HG03097 (cell line): Measurements from ENCODE around the gene THBS4.
"Not testable (repeated sequence)": the region's sequence is repeated elsewhere in the genome, so short reads cannot be mapped to it uniquely, and the experiment has no call there.

Experiments
- ATAC-seq: cut with Tn5 transposase; IDR thresholded peaks from one replicate; pipeline ENCODE4 v1.9.1; 2021; ENCODE audit not compliant: unreplicated experiment, low FRiP score

The THBS4 gene

GRCh38 chr5:80072103-80073073 lies 37.2 kb downstream of the THBS4 start:
- no peak for ATAC-seq

- ATAC-seq, result no peak
Measured at GRCh38 chr5:80076131-80077050, 41.2 kb downstream of the THBS4 start.

- ATAC-seq, result no peak
Measured at GRCh38 chr5:80077051-80077714, 42.0 kb downstream of the THBS4 start.

GRCh38 chr5:80078921-80079320 lies 43.8 kb downstream of the THBS4 start:
- ATAC-seq, result no peak

GRCh38 chr5:80082281-80082680 lies 47.1 kb downstream of the THBS4 start:
- no peak for ATAC-seq

- no peak for ATAC-seq
Measured at GRCh38 chr5:80082731-80083100, 47.6 kb downstream of the THBS4 start.

- ATAC-seq, result no peak
Measured at GRCh38 chr5:80083101-80083890, 48.1 kb downstream of the THBS4 start.

- no peak for ATAC-seq
Measured at GRCh38 chr5:80090884-80091166, 55.7 kb downstream of the THBS4 start.

GRCh38 chr5:80091792-80092192 lies 56.6 kb downstream of the THBS4 start:
- not testable (repeated sequence) for ATAC-seq

- ATAC-seq, result no peak
Measured at GRCh38 chr5:80092486-80093107, 57.4 kb downstream of the THBS4 start.

GRCh38 chr5:80093796-80094195 lies 58.6 kb downstream of the THBS4 start:
- no peak for ATAC-seq

- ATAC-seq, result no peak
Measured at GRCh38 chr5:80094236-80094738, 59.1 kb downstream of the THBS4 start.

- no peak for ATAC-seq
Measured at GRCh38 chr5:80097451-80097850, 62.3 kb downstream of the THBS4 start.

GRCh38 chr5:80101993-80102392 lies 66.8 kb downstream of the THBS4 start:
- no peak for ATAC-seq

GRCh38 chr5:80103371-80103770 lies 68.2 kb downstream of the THBS4 start:
- ATAC-seq, result no peak

GRCh38 chr5:80105698-80106439 lies 70.7 kb downstream of the THBS4 start:
- ATAC-seq, result no peak

- ATAC-seq, result no peak
Measured at GRCh38 chr5:80106916-80107315, 71.8 kb downstream of the THBS4 start.

GRCh38 chr5:80109646-80110478 lies 74.7 kb downstream of the THBS4 start:
- no peak for ATAC-seq
